Peyer's patch (tissue), 4 donors: ENCODE measurements around the gene KRTAP4-3. TPM values are rescaled to one million over a fixed set of nuclear protein-coding genes. Genes with fewer than 3 reads are reported as not detected.

Source experiments
- small RNA-seq, 2 donors: library from RNA; depleted of rRNA; stranded (forward); fragments of <200 nt; gene quantifications; one replicate each; pipeline ENCODE3, GENCODE V24; 2016
- total RNA-seq, 4 donors: library from RNA; depleted of rRNA; stranded (reverse); fragments of >200 nt; gene quantifications; one replicate each; pipeline ENCODE4 v1.1.0, GENCODE V29; 2016

The KRTAP4-3 gene
- total RNA-seq, 4 donors from 2014 or later = not detected

Small RNAs within 50 kb of the gene (small RNA-seq; reads per million reads assigned to genes)
- 0 reads per million in 2 donors for gene KRTAP4-17P

Other genes starting within 250 kb of the KRTAP4-3 start
- gene KRT23, start 230.6 kb downstream of the KRTAP4-3 start, total RNA-seq = 1 to 10 TPM in 2 of 4 donors, not detected in 2; 1.1 to 2.5 TPM
- gene KRT39, start 201.3 kb downstream of the KRTAP4-3 start, total RNA-seq = not detected
- 1 to 10 TPM in 1 of 4 donors, under 1 TPM in 2, not detected in 1; 0.88 to 1.0 (median 0.94) TPM for gene KRT40, start 183.9 kb downstream of the KRTAP4-3 start, total RNA-seq
- not detected for gene KRTAP3-3, start 174.1 kb downstream of the KRTAP4-3 start, total RNA-seq
- gene KRTAP3-2, start 168.3 kb downstream of the KRTAP4-3 start, total RNA-seq = not detected
- gene KRTAP3-1, start 159.1 kb downstream of the KRTAP4-3 start, total RNA-seq = not detected
- gene KRTAP1-5, start 141.0 kb downstream of the KRTAP4-3 start, total RNA-seq = not detected
- not detected for gene KRTAP1-4, start 138.0 kb downstream of the KRTAP4-3 start, total RNA-seq
- not detected for gene KRTAP1-3, start 133.3 kb downstream of the KRTAP4-3 start, total RNA-seq
- gene KRTAP1-1, start 126.8 kb downstream of the KRTAP4-3 start, total RNA-seq = not detected
- gene KRTAP2-1, start 120.9 kb downstream of the KRTAP4-3 start, total RNA-seq = not detected
- not detected for gene KRTAP2-2, start 113.0 kb downstream of the KRTAP4-3 start, total RNA-seq
- not detected for gene KRTAP2-3, start 108.1 kb downstream of the KRTAP4-3 start, total RNA-seq
- gene KRTAP2-4, start 102.3 kb downstream of the KRTAP4-3 start, total RNA-seq = not detected
- not detected for gene KRTAP4-7, start 84.1 kb downstream of the KRTAP4-3 start, total RNA-seq
- gene KRTAP4-8, start 70.1 kb downstream of the KRTAP4-3 start, total RNA-seq = not detected
- gene KRTAP4-16, start 66.0 kb downstream of the KRTAP4-3 start, total RNA-seq = not detected
- gene KRTAP4-9, start 62.8 kb downstream of the KRTAP4-3 start, total RNA-seq = not detected
- gene KRTAP4-11, start 49.8 kb downstream of the KRTAP4-3 start, total RNA-seq = not detected
- gene KRTAP4-12, start 44.0 kb downstream of the KRTAP4-3 start, total RNA-seq = not detected
- gene KRTAP4-6, start 27.7 kb downstream of the KRTAP4-3 start, total RNA-seq = not detected
- gene KRTAP4-5, start 18.4 kb downstream of the KRTAP4-3 start, total RNA-seq = not detected
- gene KRTAP4-4, start 7.5 kb downstream of the KRTAP4-3 start, total RNA-seq = not detected
- gene KRTAP4-2, start 10.0 kb upstream of the KRTAP4-3 start, total RNA-seq = not detected
- gene KRTAP4-1, start 16.7 kb upstream of the KRTAP4-3 start, total RNA-seq = not detected
- gene KRTAP9-1, start 21.7 kb upstream of the KRTAP4-3 start, total RNA-seq = not detected
- not detected for gene KRTAP9-2, start 58.4 kb upstream of the KRTAP4-3 start, total RNA-seq
- gene KRTAP9-3, start 64.2 kb upstream of the KRTAP4-3 start, total RNA-seq = not detected
- not detected for gene KRTAP9-8, start 69.8 kb upstream of the KRTAP4-3 start, total RNA-seq
- gene KRTAP9-4, start 81.5 kb upstream of the KRTAP4-3 start, total RNA-seq = not detected
- not detected for gene KRTAP9-9, start 87.2 kb upstream of the KRTAP4-3 start, total RNA-seq
- gene KRTAP9-6, start 97.2 kb upstream of the KRTAP4-3 start, total RNA-seq = not detected
- gene KRTAP9-7, start 107.5 kb upstream of the KRTAP4-3 start, total RNA-seq = not detected
- not detected for gene KRTAP29-1, start 134.6 kb upstream of the KRTAP4-3 start, total RNA-seq
- not detected for gene KRTAP16-1, start 141.1 kb upstream of the KRTAP4-3 start, total RNA-seq
- not detected for gene KRTAP17-1, start 147.5 kb upstream of the KRTAP4-3 start, total RNA-seq
- gene KRT33A, start 182.6 kb upstream of the KRTAP4-3 start, total RNA-seq = not detected
- gene KRT33B, start 201.6 kb upstream of the KRTAP4-3 start, total RNA-seq = not detected
- not detected for gene KRT34, start 214.1 kb upstream of the KRTAP4-3 start, total RNA-seq
- not detected for gene KRT31, start 229.4 kb upstream of the KRTAP4-3 start, total RNA-seq